HepG2 (cell line): ENCODE data around the gene INTS2. TPM values are rescaled to one million over a fixed set of nuclear protein-coding genes. Genes with fewer than 3 reads are reported as not detected.

Experiments
- CREM ChIP-seq, 2 experiments: sonication (generic) in 1 of 2; formaldehyde crosslinking in 1 of 2; IDR thresholded peaks; 2 replicates each; pipeline versions ENCODE4 v1.4.0 to v1.6.1; 2016 to 2020; ENCODE audit warnings: antibody characterized with exemption in 1 of 2, mild to moderate bottlenecking in 1 of 2, missing genetic modification reagents in 1 of 2
- PAX8 ChIP-seq: sonication (generic); formaldehyde crosslinking; IDR thresholded peaks from 2 replicates; pipeline ENCODE4 v1.8.0; 2022; ENCODE audit warnings: mild to moderate bottlenecking, missing genetic modification reagents, borderline replicate concordance
- ZBTB7A ChIP-seq: sonication (generic); formaldehyde crosslinking; IDR thresholded peaks from 2 replicates; pipeline ENCODE4 v1.8.0; 2022; ENCODE audit warnings: mild to moderate bottlenecking, missing genetic modification reagents
- ZNF569 ChIP-seq: sonication (generic); formaldehyde crosslinking; IDR thresholded peaks from 2 replicates; pipeline ENCODE4 v1.5.0; 2020; ENCODE audit warnings: mild to moderate bottlenecking, missing genetic modification reagents, moderate library complexity, borderline replicate concordance
- ZNF841 ChIP-seq: sonication (generic); formaldehyde crosslinking; IDR thresholded peaks from 2 replicates; pipeline ENCODE4 v1.8.1; 2023; ENCODE audit warnings: missing genetic modification reagents, borderline replicate concordance
- polyA plus RNA-seq, 8 experiments: library from polyadenylated mRNA; depleted of rRNA in 3 of 8; stranded (reverse) in 7 of 8; unstranded in 1 of 8; fragments of >200 nt; fragmentation: Illumina TruSeq in 4 of 8; extraction: Trizol in 4 of 8; gene quantifications; 2 replicates each; pipeline versions ENCODE4 v1.2.1 to v1.2.3, GENCODE V29; 2011 to 2016; ENCODE audit warnings: low read depth in 4 of 8, missing spikeins in 1 of 8, mixed read lengths in 1 of 8; ENCODE audit not compliant: insufficient read depth in 1 of 8
- total RNA-seq, 5 experiments: library from RNA; depleted of rRNA; stranded (reverse); fragments of >200 nt; fragmentation: Illumina TruSeq; extraction: Trizol; gene quantifications; 2 replicates each; pipeline ENCODE4 v1.2.3, GENCODE V29; 2016; ENCODE audit warnings: low read depth in 1 of 5
- TF ChIP-seq, protein P1 (sequence below): sonication (generic); formaldehyde crosslinking; conservative IDR thresholded peaks from 2 replicates; pipeline ENCODE4 v1.4.0; 2020; ENCODE audit warnings: mild to moderate bottlenecking, missing genetic modification reagents, moderate library complexity
- TF ChIP-seq, protein P2 (sequence below): sonication (generic); formaldehyde crosslinking; IDR thresholded peaks from 2 replicates; pipeline ENCODE4 v1.4.0; 2020; ENCODE audit warnings: missing genetic modification reagents
- TF ChIP-seq, protein P3 (sequence below): sonication (generic); formaldehyde crosslinking; IDR thresholded peaks from 2 replicates; pipeline ENCODE4 v1.4.0; 2020; ENCODE audit warnings: missing genetic modification reagents, borderline replicate concordance
- TF ChIP-seq, protein P4 (sequence below): sonication (generic); formaldehyde crosslinking; IDR thresholded peaks from 2 replicates; pipeline ENCODE4 v1.4.0; 2020; ENCODE audit warnings: missing genetic modification reagents
- TF ChIP-seq, protein P5 (sequence below): sonication (generic); formaldehyde crosslinking; IDR thresholded peaks from 2 replicates; pipeline ENCODE4 v1.5.1; 2020; ENCODE audit warnings: mild to moderate bottlenecking, missing genetic modification reagents

Gene INTS2
- total and polyA plus RNA-seq, 2 of the 13 experiments (the other 11 are each of a cell fraction or from before 2014, with no cell fraction given) = 20.5 to 30.2 TPM

- TF ChIP-seq, protein P1, sequence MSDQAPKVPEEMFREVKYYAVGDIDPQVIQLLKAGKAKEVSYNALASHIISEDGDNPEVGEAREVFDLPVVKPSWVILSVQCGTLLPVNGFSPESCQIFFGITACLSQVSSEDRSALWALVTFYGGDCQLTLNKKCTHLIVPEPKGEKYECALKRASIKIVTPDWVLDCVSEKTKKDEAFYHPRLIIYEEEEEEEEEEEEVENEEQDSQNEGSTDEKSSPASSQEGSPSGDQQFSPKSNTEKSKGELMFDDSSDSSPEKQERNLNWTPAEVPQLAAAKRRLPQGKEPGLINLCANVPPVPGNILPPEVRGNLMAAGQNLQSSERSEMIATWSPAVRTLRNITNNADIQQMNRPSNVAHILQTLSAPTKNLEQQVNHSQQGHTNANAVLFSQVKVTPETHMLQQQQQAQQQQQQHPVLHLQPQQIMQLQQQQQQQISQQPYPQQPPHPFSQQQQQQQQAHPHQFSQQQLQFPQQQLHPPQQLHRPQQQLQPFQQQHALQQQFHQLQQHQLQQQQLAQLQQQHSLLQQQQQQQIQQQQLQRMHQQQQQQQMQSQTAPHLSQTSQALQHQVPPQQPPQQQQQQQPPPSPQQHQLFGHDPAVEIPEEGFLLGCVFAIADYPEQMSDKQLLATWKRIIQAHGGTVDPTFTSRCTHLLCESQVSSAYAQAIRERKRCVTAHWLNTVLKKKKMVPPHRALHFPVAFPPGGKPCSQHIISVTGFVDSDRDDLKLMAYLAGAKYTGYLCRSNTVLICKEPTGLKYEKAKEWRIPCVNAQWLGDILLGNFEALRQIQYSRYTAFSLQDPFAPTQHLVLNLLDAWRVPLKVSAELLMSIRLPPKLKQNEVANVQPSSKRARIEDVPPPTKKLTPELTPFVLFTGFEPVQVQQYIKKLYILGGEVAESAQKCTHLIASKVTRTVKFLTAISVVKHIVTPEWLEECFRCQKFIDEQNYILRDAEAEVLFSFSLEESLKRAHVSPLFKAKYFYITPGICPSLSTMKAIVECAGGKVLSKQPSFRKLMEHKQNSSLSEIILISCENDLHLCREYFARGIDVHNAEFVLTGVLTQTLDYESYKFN (CRISPR knock-in tag) = 0 out of 2 replicates have a peak, but pooled peaks have one; percentile 55
- TF ChIP-seq ZNF841 (no peak), PAX8 (CRISPR knock-in tag) (peak; percentile 93; the same call in 1 of the 2 replicates), ZNF569 (CRISPR knock-in tag) (0 out of 2 replicates have a peak, but pooled peaks have one; percentile 54), CREM (IDR thresholded peaks at IDR 0.05) (peak; percentile 51; the same call in 1 of the 2 replicates), CREM (CRISPR knock-in tag; IDR thresholded peaks at IDR 0.05) (peak; percentile 26; the same call in 1 of the 2 replicates), ZBTB7A (CRISPR knock-in tag) (peak; percentile 81; the same call in 1 of the 2 replicates)
- TF ChIP-seq, protein P2, sequence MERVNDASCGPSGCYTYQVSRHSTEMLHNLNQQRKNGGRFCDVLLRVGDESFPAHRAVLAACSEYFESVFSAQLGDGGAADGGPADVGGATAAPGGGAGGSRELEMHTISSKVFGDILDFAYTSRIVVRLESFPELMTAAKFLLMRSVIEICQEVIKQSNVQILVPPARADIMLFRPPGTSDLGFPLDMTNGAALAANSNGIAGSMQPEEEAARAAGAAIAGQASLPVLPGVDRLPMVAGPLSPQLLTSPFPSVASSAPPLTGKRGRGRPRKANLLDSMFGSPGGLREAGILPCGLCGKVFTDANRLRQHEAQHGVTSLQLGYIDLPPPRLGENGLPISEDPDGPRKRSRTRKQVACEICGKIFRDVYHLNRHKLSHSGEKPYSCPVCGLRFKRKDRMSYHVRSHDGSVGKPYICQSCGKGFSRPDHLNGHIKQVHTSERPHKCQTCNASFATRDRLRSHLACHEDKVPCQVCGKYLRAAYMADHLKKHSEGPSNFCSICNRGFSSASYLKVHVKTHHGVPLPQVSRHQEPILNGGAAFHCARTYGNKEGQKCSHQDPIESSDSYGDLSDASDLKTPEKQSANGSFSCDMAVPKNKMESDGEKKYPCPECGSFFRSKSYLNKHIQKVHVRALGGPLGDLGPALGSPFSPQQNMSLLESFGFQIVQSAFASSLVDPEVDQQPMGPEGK (CRISPR knock-in tag) = peak; percentile 81
- TF ChIP-seq, protein P3, sequence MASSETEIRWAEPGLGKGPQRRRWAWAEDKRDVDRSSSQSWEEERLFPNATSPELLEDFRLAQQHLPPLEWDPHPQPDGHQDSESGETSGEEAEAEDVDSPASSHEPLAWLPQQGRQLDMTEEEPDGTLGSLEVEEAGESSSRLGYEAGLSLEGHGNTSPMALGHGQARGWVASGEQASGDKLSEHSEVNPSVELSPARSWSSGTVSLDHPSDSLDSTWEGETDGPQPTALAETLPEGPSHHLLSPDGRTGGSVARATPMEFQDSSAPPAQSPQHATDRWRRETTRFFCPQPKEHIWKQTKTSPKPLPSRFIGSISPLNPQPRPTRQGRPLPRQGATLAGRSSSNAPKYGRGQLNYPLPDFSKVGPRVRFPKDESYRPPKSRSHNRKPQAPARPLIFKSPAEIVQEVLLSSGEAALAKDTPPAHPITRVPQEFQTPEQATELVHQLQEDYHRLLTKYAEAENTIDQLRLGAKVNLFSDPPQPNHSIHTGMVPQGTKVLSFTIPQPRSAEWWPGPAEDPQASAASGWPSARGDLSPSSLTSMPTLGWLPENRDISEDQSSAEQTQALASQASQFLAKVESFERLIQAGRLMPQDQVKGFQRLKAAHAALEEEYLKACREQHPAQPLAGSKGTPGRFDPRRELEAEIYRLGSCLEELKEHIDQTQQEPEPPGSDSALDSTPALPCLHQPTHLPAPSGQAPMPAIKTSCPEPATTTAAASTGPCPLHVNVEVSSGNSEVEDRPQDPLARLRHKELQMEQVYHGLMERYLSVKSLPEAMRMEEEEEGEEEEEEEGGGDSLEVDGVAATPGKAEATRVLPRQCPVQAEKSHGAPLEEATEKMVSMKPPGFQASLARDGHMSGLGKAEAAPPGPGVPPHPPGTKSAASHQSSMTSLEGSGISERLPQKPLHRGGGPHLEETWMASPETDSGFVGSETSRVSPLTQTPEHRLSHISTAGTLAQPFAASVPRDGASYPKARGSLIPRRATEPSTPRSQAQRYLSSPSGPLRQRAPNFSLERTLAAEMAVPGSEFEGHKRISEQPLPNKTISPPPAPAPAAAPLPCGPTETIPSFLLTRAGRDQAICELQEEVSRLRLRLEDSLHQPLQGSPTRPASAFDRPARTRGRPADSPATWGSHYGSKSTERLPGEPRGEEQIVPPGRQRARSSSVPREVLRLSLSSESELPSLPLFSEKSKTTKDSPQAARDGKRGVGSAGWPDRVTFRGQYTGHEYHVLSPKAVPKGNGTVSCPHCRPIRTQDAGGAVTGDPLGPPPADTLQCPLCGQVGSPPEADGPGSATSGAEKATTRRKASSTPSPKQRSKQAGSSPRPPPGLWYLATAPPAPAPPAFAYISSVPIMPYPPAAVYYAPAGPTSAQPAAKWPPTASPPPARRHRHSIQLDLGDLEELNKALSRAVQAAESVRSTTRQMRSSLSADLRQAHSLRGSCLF (CRISPR knock-in tag) = peak; percentile 76; the same call in 1 of the 2 replicates
- TF ChIP-seq, protein P4, sequence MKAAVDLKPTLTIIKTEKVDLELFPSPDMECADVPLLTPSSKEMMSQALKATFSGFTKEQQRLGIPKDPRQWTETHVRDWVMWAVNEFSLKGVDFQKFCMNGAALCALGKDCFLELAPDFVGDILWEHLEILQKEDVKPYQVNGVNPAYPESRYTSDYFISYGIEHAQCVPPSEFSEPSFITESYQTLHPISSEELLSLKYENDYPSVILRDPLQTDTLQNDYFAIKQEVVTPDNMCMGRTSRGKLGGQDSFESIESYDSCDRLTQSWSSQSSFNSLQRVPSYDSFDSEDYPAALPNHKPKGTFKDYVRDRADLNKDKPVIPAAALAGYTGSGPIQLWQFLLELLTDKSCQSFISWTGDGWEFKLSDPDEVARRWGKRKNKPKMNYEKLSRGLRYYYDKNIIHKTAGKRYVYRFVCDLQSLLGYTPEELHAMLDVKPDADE (CRISPR knock-in tag) = no peak; the same call in 1 of the 2 replicates
- TF ChIP-seq, protein P5, sequence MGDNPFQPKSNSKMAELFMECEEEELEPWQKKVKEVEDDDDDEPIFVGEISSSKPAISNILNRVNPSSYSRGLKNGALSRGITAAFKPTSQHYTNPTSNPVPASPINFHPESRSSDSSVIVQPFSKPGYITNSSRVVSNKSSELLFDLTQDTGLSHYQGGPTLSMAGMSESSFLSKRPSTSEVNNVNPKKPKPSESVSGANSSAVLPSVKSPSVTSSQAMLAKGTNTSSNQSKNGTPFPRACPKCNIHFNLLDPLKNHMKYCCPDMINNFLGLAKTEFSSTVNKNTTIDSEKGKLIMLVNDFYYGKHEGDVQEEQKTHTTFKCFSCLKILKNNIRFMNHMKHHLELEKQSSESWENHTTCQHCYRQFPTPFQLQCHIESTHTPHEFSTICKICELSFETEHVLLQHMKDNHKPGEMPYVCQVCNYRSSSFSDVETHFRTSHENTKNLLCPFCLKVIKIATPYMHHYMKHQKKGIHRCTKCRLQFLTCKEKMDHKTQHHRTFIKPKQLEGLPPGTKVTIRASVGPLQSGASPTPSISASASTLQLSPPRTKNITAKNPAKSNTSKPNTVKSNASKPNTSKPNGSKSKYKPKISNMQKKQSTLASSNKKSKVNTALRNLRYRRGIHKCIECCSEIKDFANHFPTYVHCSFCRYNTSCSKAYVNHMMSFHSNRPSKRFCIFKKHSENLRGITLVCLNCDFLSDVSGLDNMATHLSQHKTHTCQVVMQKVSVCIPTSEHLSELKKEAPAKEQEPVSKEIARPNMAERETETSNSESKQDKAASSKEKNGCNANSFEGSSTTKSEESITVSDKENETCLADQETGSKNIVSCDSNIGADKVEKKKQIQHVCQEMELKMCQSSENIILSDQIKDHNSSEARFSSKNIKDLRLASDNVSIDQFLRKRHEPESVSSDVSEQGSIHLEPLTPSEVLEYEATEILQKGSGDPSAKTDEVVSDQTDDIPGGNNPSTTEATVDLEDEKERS (CRISPR knock-in tag) = no peak
These were observed at the start of gene INTS2 (continued) for GRCh38 chr17:61927208-61928100.
